Ishikawa (cell line): ENCODE data around the gene FSD2.

Source experiments
- CEBPB ChIP-seq: IDR thresholded peaks from 2 replicates; pipeline ENCODE4 v1.6.1; 2012
- CREB1 ChIP-seq: IDR thresholded peaks from 2 replicates; pipeline ENCODE4 v1.6.1; 2012; ENCODE audit warnings: low read depth
- EGR1 ChIP-seq: IDR thresholded peaks from 2 replicates; pipeline ENCODE4 v1.6.1; 2012
- EP300 ChIP-seq: IDR thresholded peaks from 2 replicates; pipeline ENCODE4 v1.6.1; 2012; ENCODE audit warnings: borderline replicate concordance
- FOXM1 ChIP-seq: IDR thresholded peaks from 2 replicates; pipeline ENCODE4 v1.6.1; 2012; ENCODE audit warnings: low read depth, borderline replicate concordance
- MAX ChIP-seq: IDR thresholded peaks from 2 replicates; pipeline ENCODE4 v1.6.1; 2012
- NFIC ChIP-seq: IDR thresholded peaks from 2 replicates; pipeline ENCODE4 v1.6.1; 2012
- RAD21 ChIP-seq: IDR thresholded peaks from 2 replicates; pipeline ENCODE4 v1.6.1; 2012; ENCODE audit warnings: low read depth
- REST ChIP-seq: IDR thresholded peaks from 2 replicates; pipeline ENCODE4 v1.6.1; 2012; ENCODE audit warnings: low read depth, mild to moderate bottlenecking
- TAF1 ChIP-seq: IDR thresholded peaks from 2 replicates; pipeline ENCODE4 v1.6.1; 2012; ENCODE audit warnings: low read depth, mild to moderate bottlenecking
- TCF12 ChIP-seq: IDR thresholded peaks from 2 replicates; pipeline ENCODE4 v1.6.1; 2012; ENCODE audit warnings: low read depth
- TEAD4 ChIP-seq: IDR thresholded peaks from 2 replicates; pipeline ENCODE4 v1.6.1; 2012
- USF1 ChIP-seq: IDR thresholded peaks from 2 replicates; pipeline ENCODE4 v1.6.1; 2012
- YY1 ChIP-seq: IDR thresholded peaks from 2 replicates; pipeline ENCODE4 v1.6.1; 2012; ENCODE audit warnings: low read depth

- no peak for TF ChIP-seq YY1
- TF ChIP-seq RAD21, result no peak
- TF ChIP-seq TAF1, result no peak
- TF ChIP-seq EGR1, result no peak
- TF ChIP-seq FOXM1, result no peak
- no peak for TF ChIP-seq REST
- TF ChIP-seq CREB1, result no peak
- no peak for TF ChIP-seq MAX
- no peak for TF ChIP-seq EP300
- TF ChIP-seq CEBPB, result no peak
- no peak for TF ChIP-seq TEAD4
- TF ChIP-seq NFIC, result no peak
- TF ChIP-seq TCF12, result no peak
- TF ChIP-seq USF1, result no peak
Observed at GRCh38 chr15:82831894-82832600, 26.2 kb upstream of the FSD2 start.
